ENCODE results near the gene GNB4.

- TF ChIP-seq RAD21 (IDR thresholded peaks at IDR 0.05; ENCODE audit: low read length), result no peak
- no peak for TF ChIP-seq PBX3 (IDR thresholded peaks at IDR 0.05)
- TF ChIP-seq RCOR1 (IDR thresholded peaks at IDR 0.05; ENCODE audit: low read length), result no peak
- TF ChIP-seq YY1 (IDR thresholded peaks at IDR 0.05; ENCODE audit: low read depth), result no peak
- TF ChIP-seq IRF3 (IDR thresholded peaks at IDR 0.05; ENCODE audit: low read depth, low read length), result no peak
These were observed 989 bp downstream of the GNB4 start for GRCh38 chr3:179450261-179450701.
